Endodermal cell (in vitro differentiated cells): ENCODE results near the gene PREX1. TPM values are rescaled to one million over a fixed set of nuclear protein-coding genes. Genes with fewer than 3 reads are reported as not detected.

ENCODE experiments used
- DNase-seq: peaks from one replicate; pipeline ENCODE4 v3.0.0-alpha.2; 2017
- H3K27ac ChIP-seq: 2 replicates; pipeline ENCODE4 v1.5.1; 2013; ENCODE audit warnings: mild to moderate bottlenecking, low read depth, low read length, moderate library complexity
- H3K27me3 ChIP-seq: 2 replicates; pipeline ENCODE4 v1.6.1; 2013; ENCODE audit warnings: mild to moderate bottlenecking, low read length, moderate library complexity; ENCODE audit not compliant: insufficient read depth, control insufficient read depth, poor library complexity, severe bottlenecking
- H3K36me3 ChIP-seq: 2 replicates; pipeline ENCODE4 v1.7.0; 2013; ENCODE audit warnings: mild to moderate bottlenecking, low read length, moderate library complexity; ENCODE audit not compliant: control insufficient read depth, insufficient read depth
- H3K4me1 ChIP-seq: one replicate; pipeline ENCODE4 v1.7.0; 2013; ENCODE audit warnings: low read length; ENCODE audit not compliant: control insufficient read depth, insufficient read depth
- H3K4me3 ChIP-seq: 2 replicates; pipeline ENCODE4 v1.5.1; 2013; ENCODE audit warnings: mild to moderate bottlenecking, low read length, moderate library complexity
- H3K9ac ChIP-seq: 2 replicates; pipeline ENCODE4 v1.6.1; 2013; ENCODE audit warnings: mild to moderate bottlenecking, low read length, moderate library complexity; ENCODE audit not compliant: poor library complexity, severe bottlenecking; ENCODE audit errors: extremely low read depth
- H3K9me3 ChIP-seq: 2 replicates; pipeline ENCODE4 v1.6.1; 2013; ENCODE audit warnings: mild to moderate bottlenecking, low read length, moderate library complexity; ENCODE audit not compliant: control insufficient read depth
- H3K27ac Mint-ChIP-seq: 2 replicates; pipeline ENCODE4 v1.8.0; 2020; ENCODE audit warnings: mixed read lengths
- H3K27me3 Mint-ChIP-seq: 2 replicates; pipeline ENCODE4 v1.8.0; 2021; ENCODE audit warnings: mild to moderate bottlenecking, mixed read lengths; ENCODE audit not compliant: insufficient read depth
- H3K36me3 Mint-ChIP-seq: 2 replicates; pipeline ENCODE4 v1.8.0; 2020; ENCODE audit warnings: low read depth, mixed read lengths
- H3K4me1 Mint-ChIP-seq: 2 replicates; pipeline ENCODE4 v1.8.0; 2020; ENCODE audit warnings: mixed read lengths
- H3K4me3 Mint-ChIP-seq: 2 replicates; pipeline ENCODE4 v1.8.0; 2020; ENCODE audit warnings: mild to moderate bottlenecking, moderate library complexity, mixed read lengths
- H3K9me3 Mint-ChIP-seq: 2 replicates; pipeline ENCODE4 v1.8.0; 2020; ENCODE audit warnings: mild to moderate bottlenecking, mixed read lengths
- CTCF ChIP-seq: fragments of 200-600 bp; sonication (generic); conservative IDR thresholded peaks from 2 replicates; pipeline ENCODE4 v1.5.0; 2021; ENCODE audit warnings: antibody characterized with exemption, mild to moderate bottlenecking
- WGBS, 2 experiments: methylation state at CpG; one replicate each; pipeline versions ENCODE4 v1.1.5 to v1.1.7; 2013; ENCODE audit warnings: missing lambda C conversion rate in 2 of 2, mixed read lengths in 1 of 2; ENCODE audit not compliant: insufficient coverage in 1 of 2, insufficient read length in 1 of 2; 5-methylcytosine and 5-hydroxymethylcytosine counted together
- total RNA-seq, 2 donors: library from RNA; stranded (reverse); fragmentation: NEBNext Ultra II Directional in 1 of 2; extraction: Animal tissue kit (Norgen Biotek cat#: 25700) in 1 of 2; gene quantifications; 2 replicates in 1 of 2; 3 replicates in 1 of 2; pipeline ENCODE4 v1.2.1, GENCODE V29; 2021

Gene PREX1
- total RNA-seq, 2 donors from 2014 or later: 65.3 to 70.5 TPM

GRCh38 chr20:48814633-48815032, 13.2 kb downstream of the PREX1 start:
- Histone ChIP-seq H3K27ac (no peak overlapping the region), H3K36me3 (peaks cover 32% of the 10 kb centered on the region), H3K9ac (no peak overlapping the region), H3K9me3 (no peaks in the 10 kb centered on the region), H3K4me1 (peaks cover 7% of the 10 kb centered on the region), H3K27me3 (no peaks in the 10 kb centered on the region), H3K4me3 (no peak overlapping the region)
- DNase-seq: no peak
- H3K9me3 Mint-ChIP-seq: no peaks in the 10 kb centered on the region
- H3K27ac Mint-ChIP-seq: no peak overlapping the region
- H3K27me3 Mint-ChIP-seq: no peaks in the 10 kb centered on the region
- TF ChIP-seq CTCF: no peak
- H3K36me3 Mint-ChIP-seq: peaks cover 42% of the 10 kb centered on the region
- H3K4me1 Mint-ChIP-seq: peaks cover 17% of the 10 kb centered on the region
- H3K4me3 Mint-ChIP-seq: no peak overlapping the region
- WGBS, 2 experiments: 91 to 100% methylated on average over 2 to 5 of the region's 5 CpGs

GRCh38 chr20:48813930-48814546, 13.8 kb downstream of the PREX1 start:
- no peaks in the 10 kb centered on the region for H3K27me3 ChIP-seq
- H3K36me3 ChIP-seq: peaks cover 26% of the 10 kb centered on the region
- H3K9ac ChIP-seq: no peak overlapping the region
- no peaks in the 10 kb centered on the region for H3K9me3 ChIP-seq
- H3K4me3 ChIP-seq: no peak overlapping the region
- H3K4me1 ChIP-seq: peaks cover 7% of the 10 kb centered on the region
- Mint-ChIP-seq H3K9me3 (no peaks in the 10 kb centered on the region), H3K4me3 (no peak overlapping the region), H3K4me1 (peaks cover 17% of the 10 kb centered on the region), H3K27ac (no peak overlapping the region), H3K27me3 (no peaks in the 10 kb centered on the region), H3K36me3 (peaks cover 40% of the 10 kb centered on the region)
- WGBS, 2 experiments: 50 to 75% methylated on average over 2 to 5 of the region's 5 CpGs
- no peak for DNase-seq
- TF ChIP-seq CTCF: no peak
- no peak overlapping the region for H3K27ac ChIP-seq

GRCh38 chr20:48813446-48813747, 14.4 kb downstream of the PREX1 start:
- H3K4me1 ChIP-seq: peaks cover under 1% of the 10 kb centered on the region

More at GRCh38 chr20:48813446-48813747, 14.4 kb downstream of the PREX1 start:
- no peak for DNase-seq
- no peak overlapping the region for H3K9ac ChIP-seq
- peaks cover 25% of the 10 kb centered on the region for H3K36me3 ChIP-seq
- H3K4me3 ChIP-seq: no peak overlapping the region
- Mint-ChIP-seq H3K27me3 (no peaks in the 10 kb centered on the region), H3K9me3 (peaks cover 4% of the 10 kb centered on the region), H3K27ac (no peak overlapping the region), H3K36me3 (peaks cover 41% of the 10 kb centered on the region), H3K4me3 (no peak overlapping the region), H3K4me1 (peaks cover 13% of the 10 kb centered on the region)
- H3K9me3 ChIP-seq: no peaks in the 10 kb centered on the region
- no peak for TF ChIP-seq CTCF
- H3K27ac ChIP-seq: no peak overlapping the region
- WGBS, 2 experiments: 93% methylated on average over 2 of the region's 3 CpGs; no CpG with 5 or more reads in 1 of the 2 experiments
- no peaks in the 10 kb centered on the region for H3K27me3 ChIP-seq
